Effector CD4-positive, alpha-beta T cell (primary cell): ENCODE data around the gene WT1. TPM values are rescaled to one million over a fixed set of nuclear protein-coding genes. Genes with fewer than 3 reads are reported as not detected.
"Not testable (repeated sequence)": the region's sequence is repeated elsewhere in the genome, so short reads cannot be mapped to it uniquely, and the experiment has no call there.

ENCODE experiments used
- DNase-seq: peaks from one replicate; pipeline ENCODE4 v3.0.0-alpha.2; 2020
- total RNA-seq: gene quantifications from one replicate; lab custom pipeline; 2026; lab: John Stamatoyannopoulos, UW

WT1 gene
- not detected for total RNA-seq

GRCh38 chr11:32435511-32435941, at the start of gene WT1:
Gene WT1, minus strand, starts transcription at chr11:32435539.
- no peak for DNase-seq

- DNase-seq: no peak
Observed at GRCh38 chr11:32479291-32479690, 44.0 kb upstream of the WT1 start.

- DNase-seq: no peak
Observed at GRCh38 chr11:32478277-32478731, 43.0 kb upstream of the WT1 start.

GRCh38 chr11:32473282-32473909, 38.1 kb upstream of the WT1 start:
- DNase-seq: no peak

- no peak for DNase-seq
Observed at GRCh38 chr11:32472226-32472625, 36.9 kb upstream of the WT1 start.

GRCh38 chr11:32471544-32471943, 36.2 kb upstream of the WT1 start:
- not testable (repeated sequence) for DNase-seq

GRCh38 chr11:32469791-32470190, 34.5 kb upstream of the WT1 start:
- DNase-seq: no peak

- DNase-seq: no peak
Observed at GRCh38 chr11:32466279-32466915, 31.1 kb upstream of the WT1 start.

- no peak for DNase-seq
Observed at GRCh38 chr11:32464078-32464477, 28.7 kb upstream of the WT1 start.

GRCh38 chr11:32462011-32462690, 26.8 kb upstream of the WT1 start:
- DNase-seq: no peak

- no peak for DNase-seq
Observed at GRCh38 chr11:32456864-32457263, 21.5 kb upstream of the WT1 start.

GRCh38 chr11:32454993-32455392, 19.7 kb upstream of the WT1 start:
- no peak for DNase-seq

- DNase-seq: no peak
Observed at GRCh38 chr11:32451808-32452207, 16.5 kb upstream of the WT1 start.

- DNase-seq: no peak
Observed at GRCh38 chr11:32450372-32450771, 15.0 kb upstream of the WT1 start.

GRCh38 chr11:32448232-32448631, 12.9 kb upstream of the WT1 start:
- DNase-seq: no peak

GRCh38 chr11:32447252-32447651, 11.9 kb upstream of the WT1 start:
- DNase-seq: no peak

- no peak for DNase-seq
Observed at GRCh38 chr11:32446227-32446626, 10.9 kb upstream of the WT1 start.

GRCh38 chr11:32444186-32444585, 8.8 kb upstream of the WT1 start:
- DNase-seq: no peak

GRCh38 chr11:32440916-32441315, 5.6 kb upstream of the WT1 start:
- DNase-seq: no peak

- no peak for DNase-seq
Observed at GRCh38 chr11:32440312-32440908, 5.1 kb upstream of the WT1 start.

GRCh38 chr11:32439501-32440210, 4.3 kb upstream of the WT1 start:
- no peak for DNase-seq

GRCh38 chr11:32438866-32439489, 3.6 kb upstream of the WT1 start:
- DNase-seq: no peak
